ENCODE measurements around the gene GRIA2.

GRIA2 gene

DNA sequence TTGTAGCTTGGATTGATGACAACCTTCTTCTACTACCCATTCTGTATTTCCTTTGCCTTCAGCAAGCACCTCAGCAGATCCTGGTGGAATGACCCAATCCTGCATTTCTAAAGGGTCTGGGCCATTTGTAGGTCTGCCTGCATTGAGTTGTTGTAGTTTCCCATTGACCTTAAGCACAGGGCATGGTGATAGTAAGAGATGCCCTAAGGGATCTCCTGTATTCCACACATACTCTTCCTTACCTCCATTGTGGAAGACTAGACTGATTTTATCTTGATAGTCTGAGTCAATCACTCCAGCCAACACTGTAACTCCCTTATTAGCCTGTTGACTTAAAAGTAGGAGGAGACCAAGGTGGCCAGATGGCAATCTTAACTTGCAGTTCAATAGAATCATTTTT is 184.5 kb downstream of the GRIA2 start:
- DNase-seq, result no peak
